GM19043 (cell line): Measurements from ENCODE around the gene SLC25A10.
A peak's percentile ranks its signal among the peaks of the same experiment; 100 is the strongest.
"Not testable (repeated sequence)": the region's sequence is repeated elsewhere in the genome, so short reads cannot be mapped to it uniquely, and the experiment has no call there.

Source experiments
- ATAC-seq: cut with Tn5 transposase; IDR thresholded peaks from one replicate; pipeline ENCODE4 v1.9.1; 2021; ENCODE audit warnings: low read depth; ENCODE audit not compliant: unreplicated experiment

The SLC25A10 gene, protein sequence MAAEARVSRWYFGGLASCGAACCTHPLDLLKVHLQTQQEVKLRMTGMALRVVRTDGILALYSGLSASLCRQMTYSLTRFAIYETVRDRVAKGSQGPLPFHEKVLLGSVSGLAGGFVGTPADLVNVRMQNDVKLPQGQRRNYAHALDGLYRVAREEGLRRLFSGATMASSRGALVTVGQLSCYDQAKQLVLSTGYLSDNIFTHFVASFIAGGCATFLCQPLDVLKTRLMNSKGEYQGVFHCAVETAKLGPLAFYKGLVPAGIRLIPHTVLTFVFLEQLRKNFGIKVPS

DNA sequence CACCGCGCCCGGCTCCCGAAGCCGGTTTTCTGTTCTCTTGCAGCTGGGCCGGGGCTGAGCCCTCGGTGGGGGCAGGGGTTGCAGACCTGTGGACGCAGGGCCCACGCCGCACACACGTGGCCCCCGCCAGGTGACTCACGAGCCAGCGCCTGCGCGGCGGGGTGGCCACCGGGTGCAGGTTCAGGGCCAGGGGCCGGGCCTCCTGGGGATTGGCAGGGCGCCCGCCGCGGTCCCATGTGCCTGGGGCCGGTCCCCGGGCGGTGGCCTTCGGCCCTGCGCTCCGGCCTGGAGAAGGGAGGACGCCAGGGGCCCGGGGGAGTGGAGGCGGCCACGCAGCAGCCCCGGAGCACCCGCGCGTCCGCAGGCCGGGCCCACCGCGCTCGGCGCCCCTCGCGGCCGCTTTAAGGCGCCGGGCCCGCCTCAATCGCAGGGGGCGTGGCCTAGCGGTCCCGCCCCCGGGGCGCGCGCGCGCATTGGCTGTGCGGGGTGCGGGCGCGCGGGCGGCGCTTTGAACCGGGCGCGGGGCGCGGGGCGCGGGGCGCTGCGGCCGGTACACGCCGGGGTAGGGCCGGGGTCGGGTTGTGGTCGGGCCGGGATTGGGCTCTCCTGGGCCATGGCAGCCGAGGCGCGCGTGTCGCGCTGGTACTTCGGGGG lies at the start of gene SLC25A10:
Gene SLC25A10 (plus strand): TSS at position 471 of the 654 bp plus-strand sequence. CDS start 143 bp downstream, at position 614.
- no peak for ATAC-seq

DNA sequence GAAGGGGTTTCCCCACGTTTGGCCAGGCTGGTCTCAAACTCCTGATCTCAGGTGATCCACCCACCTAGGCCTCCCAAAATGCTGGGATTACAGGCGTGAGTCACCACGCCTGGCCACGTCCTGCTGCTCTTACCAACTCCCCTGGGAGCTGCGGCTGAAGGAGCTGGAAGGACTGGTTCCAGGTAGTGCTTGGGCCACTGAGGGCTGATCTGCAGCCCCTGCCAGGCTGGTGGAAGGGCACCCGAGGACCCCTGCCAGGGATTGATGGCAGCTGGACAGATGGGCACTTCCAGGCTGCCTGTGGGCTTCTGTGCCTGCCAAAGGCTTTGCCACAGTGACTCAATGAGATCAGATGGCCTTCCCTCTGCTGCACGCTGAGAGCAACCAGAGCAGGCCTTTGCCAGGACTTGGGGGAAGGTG lies 48.0 kb upstream of the SLC25A10 start:
- ATAC-seq: no peak

DNA sequence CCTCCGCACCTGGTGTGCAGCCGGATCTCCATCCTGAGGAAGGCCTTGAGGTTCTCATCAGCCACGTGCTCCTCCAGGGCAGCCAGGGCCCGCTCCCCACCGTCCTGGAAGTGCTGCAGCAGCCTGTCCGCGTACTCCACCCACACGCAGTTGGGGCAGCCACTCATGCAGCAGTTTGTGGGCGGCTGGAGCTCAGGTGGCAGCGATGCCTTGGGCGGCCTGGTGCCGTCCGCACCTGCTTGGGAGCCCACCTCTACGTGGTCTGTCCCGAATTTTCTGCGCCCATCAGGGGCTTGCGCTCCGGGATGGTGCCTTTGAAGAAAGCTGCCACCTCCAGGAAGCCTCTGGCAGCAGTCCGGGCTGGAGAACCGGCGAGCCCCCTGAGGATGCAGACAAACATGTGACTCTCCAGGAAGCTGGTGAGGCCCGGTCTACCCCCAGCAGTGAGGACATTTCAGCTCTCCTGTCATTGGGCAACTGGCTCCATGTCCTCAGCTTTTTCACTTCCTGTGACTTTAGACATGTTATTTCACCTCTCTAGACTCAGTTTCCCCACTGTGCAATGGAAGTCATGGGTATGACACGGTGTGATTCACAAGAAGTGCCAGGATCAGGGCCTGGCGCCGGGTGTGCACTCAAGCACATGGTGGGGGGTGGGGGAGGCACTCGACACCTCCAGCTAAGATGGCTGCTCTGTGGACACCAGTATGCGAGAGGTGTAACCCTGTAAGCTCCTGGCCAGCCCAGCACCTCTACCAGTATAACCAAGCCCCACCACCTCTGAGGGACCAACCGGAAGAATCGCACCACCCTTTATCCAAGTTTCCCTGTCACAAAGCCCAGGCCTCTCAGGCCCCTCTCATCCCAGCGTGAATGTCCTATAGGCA lies 46.6 kb upstream of the SLC25A10 start:
- no peak for ATAC-seq

DNA sequence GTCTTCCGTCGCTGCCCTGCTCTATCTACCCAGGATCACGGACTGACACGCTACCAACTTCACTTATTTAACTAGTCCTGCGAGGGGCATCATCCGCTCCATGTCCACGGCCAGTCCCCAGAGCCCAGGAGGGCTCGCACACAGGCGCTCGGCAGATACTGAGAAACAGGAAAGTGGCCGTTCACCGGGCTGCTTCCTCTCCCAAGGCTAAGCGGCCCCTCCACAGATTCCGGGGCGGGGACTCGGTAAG lies 46.1 kb upstream of the SLC25A10 start:
- peak; percentile 11 for ATAC-seq

DNA sequence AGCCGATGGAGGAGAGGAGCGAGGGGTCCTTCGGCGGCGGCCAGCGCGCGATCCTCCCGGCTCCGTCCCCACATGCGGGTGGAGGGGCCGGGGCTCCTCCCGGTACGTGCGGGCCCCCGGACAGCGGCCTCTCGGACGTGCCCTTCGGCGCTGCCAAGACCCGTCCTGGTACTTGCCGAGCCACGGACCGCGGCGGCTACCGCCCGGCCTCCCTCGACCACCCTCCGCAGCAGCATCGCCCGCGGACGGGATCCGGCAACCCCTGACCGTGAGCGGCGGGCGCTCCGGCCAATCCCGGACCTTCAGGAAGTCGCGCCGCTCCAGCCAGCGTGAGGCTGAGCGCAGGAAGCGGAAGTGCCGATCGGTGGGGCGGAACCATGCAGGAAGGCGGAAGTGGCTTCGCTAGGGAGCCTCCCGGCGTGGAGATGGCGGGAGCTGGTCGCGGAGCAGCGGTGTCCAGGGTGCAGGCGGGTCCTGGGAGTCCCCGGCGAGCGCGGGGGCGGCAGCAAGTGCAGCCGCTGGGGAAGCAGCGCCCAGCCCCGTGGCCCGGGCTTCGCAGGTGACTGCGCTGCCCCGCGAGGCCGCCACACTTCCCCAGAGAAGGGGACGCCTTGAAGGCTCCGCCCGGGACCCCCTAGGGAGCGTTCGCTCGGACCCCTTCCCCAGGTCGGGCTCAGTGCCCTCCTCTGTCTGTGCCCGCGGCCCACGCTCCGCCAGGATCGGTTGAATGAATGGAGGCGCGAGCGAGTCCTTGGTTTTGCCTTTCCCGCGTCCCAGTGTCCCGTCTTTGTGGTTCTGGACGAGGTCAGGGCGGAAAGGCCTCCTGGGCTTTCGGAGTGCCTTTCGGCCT lies 45.5 kb upstream of the SLC25A10 start, which contains the start of the genes CCDC137 and OXLD1:
Gene CCDC137 (plus strand): TSS at position 396 of the 850 bp plus-strand sequence. CDS start 30 bp downstream, at position 426.
Gene OXLD1 (minus strand): TSS at position 264 of the 850 bp plus-strand sequence. CDS start 28 bp downstream, at position 236.
- peak; percentile 90 for ATAC-seq

DNA sequence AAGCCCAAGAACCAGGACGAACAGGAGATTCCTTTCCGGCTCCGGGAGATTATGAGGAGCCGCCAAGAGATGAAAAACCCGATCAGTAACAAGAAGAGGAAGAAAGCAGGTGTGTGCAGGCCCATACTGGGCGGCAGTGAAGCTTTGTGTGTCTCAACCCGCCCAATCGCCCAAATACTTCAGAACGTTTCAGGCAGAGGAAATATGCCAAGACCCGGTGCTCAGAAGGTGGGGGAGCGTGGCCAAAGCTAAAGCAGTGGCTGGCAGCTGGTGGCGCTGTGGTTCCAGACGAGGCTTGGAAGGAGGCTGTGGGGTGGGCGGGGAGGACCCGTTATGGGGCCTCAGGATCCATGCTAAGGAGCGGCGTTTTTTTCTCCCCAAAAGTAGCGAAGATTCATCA lies 44.3 kb upstream of the SLC25A10 start:
- ATAC-seq: no peak

DNA sequence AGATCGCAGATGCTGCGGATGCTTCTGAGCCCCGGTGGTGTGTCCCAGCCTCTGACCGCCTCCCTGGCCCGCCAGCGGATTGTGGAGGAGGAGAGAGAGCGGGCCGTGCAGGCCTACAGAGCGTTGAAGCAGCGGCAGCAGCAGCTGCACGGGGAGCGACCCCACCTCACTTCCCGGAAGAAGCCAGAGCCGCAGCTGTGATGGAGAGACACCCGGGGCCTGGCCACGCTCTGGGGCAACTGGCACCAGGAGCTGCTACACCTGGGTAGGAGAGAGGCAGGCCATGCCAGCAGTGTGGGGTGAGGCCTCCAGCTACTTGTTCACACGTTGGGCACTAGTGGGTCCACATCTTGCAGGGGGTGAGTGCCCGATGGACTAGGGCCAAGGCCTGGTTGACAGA lies 39.6 kb upstream of the SLC25A10 start:
- no peak for ATAC-seq

DNA sequence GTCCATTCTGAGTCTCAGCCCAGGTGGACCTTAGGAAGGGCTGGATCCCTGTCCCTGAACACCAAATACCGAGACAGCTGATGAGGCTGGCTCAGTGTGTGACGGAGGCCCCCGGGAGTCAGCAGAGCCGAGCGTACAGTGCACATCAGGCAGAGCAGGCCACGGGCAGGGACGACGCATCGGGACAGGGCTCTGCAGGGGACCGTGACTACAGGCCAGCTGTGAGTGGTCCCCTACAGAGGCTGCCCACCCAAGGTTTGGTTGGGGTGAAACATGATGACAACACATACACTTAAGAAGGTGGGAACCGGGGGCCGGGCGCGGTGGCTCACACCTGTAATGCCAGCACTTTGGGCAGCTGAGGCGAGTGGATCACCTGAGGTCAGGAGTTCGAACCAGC lies 39.1 kb upstream of the SLC25A10 start:
- no peak for ATAC-seq

DNA sequence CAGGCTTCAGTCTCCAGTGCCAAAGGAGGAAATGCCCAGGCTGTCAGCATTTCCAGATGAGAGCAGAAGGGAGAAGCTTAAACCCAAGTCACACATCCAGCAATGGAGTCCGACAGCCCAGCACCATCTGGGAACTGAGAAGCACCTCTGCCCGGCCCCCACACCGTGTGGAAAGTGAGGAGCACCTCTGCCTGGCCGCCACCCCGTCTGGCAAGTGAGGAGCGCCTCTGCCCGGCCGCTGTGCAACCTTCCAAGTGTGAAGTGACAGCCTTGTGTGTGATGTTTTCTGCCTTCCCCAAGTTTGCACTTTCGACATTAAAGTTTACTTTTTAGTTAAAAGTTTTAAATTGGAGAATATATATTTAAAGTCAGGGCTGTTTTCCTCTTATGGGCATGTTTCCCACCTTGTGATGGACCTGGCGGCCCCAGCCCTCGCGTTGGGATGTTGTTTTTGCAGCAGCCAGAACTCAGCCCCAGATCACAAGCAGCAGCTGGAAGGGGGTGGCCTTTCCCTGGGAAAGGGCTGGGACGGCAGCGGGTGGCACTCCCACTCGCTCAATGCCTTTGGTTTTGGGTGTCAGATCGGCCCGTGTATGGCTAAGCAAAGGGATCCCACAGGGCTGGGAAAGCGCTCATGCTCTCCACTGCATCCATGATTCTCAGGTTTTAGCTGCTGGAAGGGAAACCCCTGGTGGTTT lies 38.4 kb upstream of the SLC25A10 start:
- no peak for ATAC-seq

DNA sequence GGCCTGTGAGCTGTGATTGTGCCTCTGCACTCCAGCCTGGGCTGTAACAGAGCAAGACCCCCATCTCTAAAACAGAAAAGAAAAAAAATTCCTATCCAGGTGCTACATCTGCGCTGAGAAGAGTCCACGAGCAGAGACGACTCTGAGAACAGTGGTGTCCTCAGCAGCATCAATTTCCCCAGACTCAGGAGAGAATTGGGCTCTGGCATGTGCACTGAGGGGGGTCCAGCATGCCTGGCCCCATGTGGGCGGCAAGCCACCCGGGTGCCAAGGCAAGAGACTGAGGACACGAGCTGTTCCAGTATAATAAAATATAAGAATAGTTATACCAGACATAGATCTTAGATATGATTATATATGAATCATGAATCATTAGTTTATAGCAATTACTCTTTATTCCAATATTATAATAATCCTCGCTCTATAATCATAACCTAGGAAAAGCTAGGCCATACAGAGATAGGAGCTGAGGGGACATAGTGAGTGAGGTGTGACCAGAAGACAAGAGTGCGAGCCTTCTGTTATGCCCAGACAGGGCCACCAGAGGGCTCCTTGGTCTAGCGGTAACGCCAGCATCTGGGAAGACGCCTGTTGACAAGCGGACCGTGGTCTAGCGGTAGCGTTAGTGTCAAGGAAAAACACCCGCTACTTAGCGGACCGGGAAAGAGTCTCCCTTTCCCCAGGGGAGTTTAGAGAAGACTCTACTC lies 36.4 kb upstream of the SLC25A10 start:
- ATAC-seq: not testable (repeated sequence)

DNA sequence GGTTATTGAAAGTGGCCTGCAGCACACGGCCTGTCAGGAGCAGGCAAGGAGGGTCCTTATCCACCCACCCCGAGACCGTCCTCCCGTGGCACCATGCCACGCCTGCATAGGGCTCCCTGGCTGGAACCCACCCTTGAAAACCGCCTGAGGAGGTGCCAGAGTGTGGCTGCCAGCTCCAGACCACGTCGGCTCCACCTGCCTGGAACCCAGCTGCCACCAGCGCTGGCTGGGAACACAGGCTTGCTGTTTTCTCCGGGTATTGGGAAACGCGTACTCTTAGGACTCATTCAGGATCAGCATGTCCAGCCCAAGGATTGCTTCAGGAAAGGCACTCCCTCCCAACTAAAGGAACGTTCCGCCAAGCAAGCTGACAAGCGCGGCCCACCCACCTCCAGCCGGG lies 35.2 kb upstream of the SLC25A10 start:
- no peak for ATAC-seq

DNA sequence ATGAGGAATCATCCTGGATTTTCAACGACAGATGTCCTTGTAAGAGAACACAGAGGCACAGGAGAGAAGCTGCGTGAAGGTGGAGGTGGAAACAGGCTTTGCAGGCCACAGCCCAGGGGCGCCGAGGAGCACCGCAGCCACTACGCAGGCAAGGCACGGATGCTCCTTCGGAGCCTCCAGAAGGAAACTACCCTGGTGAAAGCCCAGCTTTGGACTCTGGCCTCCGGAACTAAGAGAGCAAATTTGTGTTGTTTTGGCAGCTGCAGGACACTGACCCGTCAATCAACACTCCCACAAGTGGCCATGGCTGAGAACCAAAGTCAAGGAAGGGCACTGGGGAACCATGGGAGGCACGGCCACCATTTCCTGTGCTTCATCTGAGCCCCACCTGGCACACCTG lies 31.9 kb upstream of the SLC25A10 start:
- no peak for ATAC-seq

DNA sequence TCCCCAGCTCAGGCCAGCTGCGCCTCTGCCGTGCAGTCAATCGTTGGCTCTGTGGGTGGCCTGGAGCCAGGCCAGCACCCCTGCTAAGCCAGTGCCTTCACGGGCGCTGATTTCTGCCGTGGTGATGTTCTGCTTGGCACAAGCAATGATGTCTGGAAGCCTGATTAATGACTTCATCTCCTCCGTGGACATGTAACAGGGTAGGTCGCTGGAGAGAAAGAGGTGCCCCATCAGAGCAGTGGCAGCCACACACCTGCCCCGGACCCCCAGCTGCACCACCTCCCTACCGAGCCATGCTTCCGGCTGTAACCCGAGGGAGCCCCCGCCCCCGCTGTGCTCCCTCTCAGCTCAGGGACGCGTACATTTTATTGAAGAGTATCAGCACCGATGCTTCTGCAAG lies 30.4 kb upstream of the SLC25A10 start:
- ATAC-seq: no peak

DNA sequence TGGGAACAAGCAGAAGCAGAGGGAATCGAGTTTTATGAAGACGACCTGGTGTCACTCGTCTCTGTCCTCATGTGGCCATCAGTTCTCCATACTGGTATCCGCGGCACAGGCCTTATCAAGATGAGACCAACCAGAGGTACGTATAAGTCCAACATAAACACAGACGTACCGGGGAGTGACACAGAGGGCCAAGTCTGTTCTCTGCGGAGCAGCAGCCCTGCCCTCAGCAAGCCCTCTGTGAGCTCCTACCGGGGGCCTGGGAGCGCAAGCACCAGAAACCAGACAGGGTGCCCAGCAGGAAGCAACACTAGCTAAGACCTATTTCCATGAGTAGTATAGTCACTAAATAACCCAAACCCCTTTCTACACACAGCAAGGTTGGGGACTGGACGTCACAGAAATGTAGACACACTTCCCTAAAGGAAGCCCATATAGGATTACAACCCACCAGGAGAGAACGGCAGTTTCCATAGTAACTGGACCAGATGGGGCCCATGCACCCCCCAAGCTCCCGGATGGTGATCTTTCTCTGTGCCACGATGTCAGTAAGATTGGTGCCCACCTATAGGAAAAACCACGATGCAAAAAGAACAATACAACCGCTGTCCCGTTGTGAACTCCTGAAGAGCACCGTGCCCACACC lies 29.4 kb upstream of the SLC25A10 start:
- ATAC-seq: no peak

DNA sequence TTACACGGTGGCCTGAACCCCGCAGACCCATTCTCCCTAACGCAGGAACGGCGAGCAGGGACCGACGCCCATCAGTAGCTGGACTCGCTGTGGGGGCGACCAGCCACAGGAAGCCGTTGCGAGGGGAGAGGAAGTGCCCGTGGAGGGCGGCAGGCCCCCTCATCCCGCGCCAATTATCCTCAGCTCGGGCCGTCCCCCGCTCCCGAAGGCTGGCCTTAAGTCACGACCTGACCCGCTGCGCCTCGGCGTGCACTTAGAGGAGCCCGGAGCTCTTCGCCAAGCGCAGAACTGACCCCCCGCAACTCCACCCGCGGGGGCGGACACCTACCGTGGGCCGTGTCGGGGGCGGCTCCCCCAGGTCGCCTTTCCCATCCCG lies 28.9 kb upstream of the SLC25A10 start:
- peak; percentile 6 for ATAC-seq

DNA sequence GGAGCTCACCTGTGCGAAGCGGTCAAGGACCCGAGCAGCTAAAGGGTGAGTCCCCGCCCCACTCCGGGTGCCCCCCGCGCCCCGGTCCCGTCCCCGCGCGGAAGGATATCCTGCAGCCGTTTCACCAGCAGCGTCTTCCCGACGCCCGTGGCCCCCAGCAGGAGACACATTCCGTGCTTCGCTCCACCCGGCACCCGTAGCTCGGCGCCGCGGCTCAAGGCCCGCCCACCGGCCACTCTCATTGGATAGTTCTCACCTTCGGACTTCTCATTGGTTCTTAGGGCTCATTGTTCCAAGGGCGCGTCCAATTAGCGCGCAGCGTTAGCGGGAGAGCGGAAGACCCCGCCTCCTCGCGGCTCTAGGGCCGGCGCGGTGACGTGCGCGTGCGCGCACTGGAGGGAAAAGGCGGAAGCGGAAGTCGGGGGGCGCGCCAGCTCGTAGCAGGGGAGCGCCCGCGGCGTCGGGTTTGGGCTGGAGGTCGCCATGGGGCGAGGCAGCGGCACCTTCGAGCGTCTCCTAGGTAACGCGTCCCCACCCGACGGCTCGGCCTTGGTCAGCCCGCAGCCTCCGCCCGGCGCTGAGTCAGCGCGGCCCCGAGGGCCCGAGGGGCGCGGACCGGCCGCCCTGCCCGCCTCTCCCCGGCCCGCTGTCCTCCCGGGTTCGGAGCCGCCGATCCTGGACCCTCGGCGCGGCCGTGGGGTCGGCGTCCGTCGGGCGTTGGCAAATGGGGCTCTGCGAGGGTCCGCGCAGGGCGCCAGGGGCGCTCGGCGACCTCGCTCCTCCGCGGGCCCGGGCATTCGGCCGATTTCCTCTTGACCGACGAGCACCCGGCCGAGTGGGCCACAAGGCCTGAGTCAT lies 28.3 kb upstream of the SLC25A10 start, which contains the start of the genes ARL16 and HGS:
Gene ARL16 (minus strand): TSS at position 214 of the 858 bp plus-strand sequence. CDS start 44 bp downstream, at position 170.
Gene HGS (plus strand): TSS at position 428 of the 858 bp plus-strand sequence. CDS start 56 bp downstream, at position 484.
- ATAC-seq: peak; percentile 96

DNA sequence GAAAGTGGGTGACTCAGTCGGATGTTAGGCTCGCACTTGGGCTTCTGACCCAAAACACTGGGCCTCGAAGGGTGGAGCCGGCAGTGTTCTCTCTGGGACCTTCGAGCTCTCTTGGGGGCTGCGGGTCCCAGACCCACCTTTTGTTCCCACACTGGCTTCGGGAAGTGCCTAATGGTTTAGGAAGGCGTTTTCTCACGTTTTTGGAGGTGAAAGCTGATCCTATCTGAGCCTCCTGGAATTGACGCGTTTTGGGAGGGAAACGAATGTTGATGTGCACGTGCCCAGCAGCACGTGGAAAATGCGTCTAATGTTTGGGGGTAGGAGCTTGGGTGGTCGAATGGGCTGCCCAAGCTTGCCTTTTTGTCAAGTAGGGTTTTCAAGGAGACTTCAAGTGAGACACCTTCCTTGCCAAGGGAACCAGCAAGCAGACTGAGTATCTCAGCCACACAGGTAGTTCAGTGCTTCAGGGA lies 27.6 kb upstream of the SLC25A10 start:
- ATAC-seq: no peak
